Endothelial cell of hepatic sinusoid (primary cell): ENCODE measurements around the gene ERBB4.

Experiments
- in situ Hi-C: cut with HindIII; loops from 2 replicates; pipeline ENCODE4 v1.10.0; 2017; ENCODE audit warnings: low sequenced_read_pairs

ERBB4 gene

GRCh38 chr2:211942153-211942552, 596.4 kb downstream of the ERBB4 start:
- in situ Hi-C loops, result no loop called here

GRCh38 chr2:211941216-211941747, 597.3 kb downstream of the ERBB4 start:
- in situ Hi-C loops, result no loop called here

GRCh38 chr2:211939177-211939576, 599.4 kb downstream of the ERBB4 start:
- in situ Hi-C loops, result no loop called here

- in situ Hi-C loops, result no loop called here
These were observed 603.8 kb downstream of the ERBB4 start for GRCh38 chr2:211934811-211935210.

GRCh38 chr2:211931314-211931713, 607.3 kb downstream of the ERBB4 start:
- in situ Hi-C loops, result no loop called here

- in situ Hi-C loops, result no loop called here
These were observed 608.3 kb downstream of the ERBB4 start for GRCh38 chr2:211930331-211930730.

- in situ Hi-C loops, result no loop called here
These were observed 610.4 kb downstream of the ERBB4 start for GRCh38 chr2:211928201-211928600.

GRCh38 chr2:211923019-211923418, 615.6 kb downstream of the ERBB4 start:
- in situ Hi-C loops, result no loop called here

GRCh38 chr2:211903961-211904360, 634.6 kb downstream of the ERBB4 start:
- in situ Hi-C loops, result no loop called here

- in situ Hi-C loops, result no loop called here
These were observed 637.3 kb downstream of the ERBB4 start for GRCh38 chr2:211901226-211901846.

GRCh38 chr2:211900518-211900917, 638.1 kb downstream of the ERBB4 start:
- in situ Hi-C loops, result no loop called here

GRCh38 chr2:211900000-211900399, 638.6 kb downstream of the ERBB4 start:
- in situ Hi-C loops, result no loop called here

GRCh38 chr2:211898702-211899101, 639.9 kb downstream of the ERBB4 start:
- in situ Hi-C loops, result no loop called here

GRCh38 chr2:211881449-211881848, 657.2 kb downstream of the ERBB4 start:
- in situ Hi-C loops, result no loop called here

GRCh38 chr2:211879323-211879722, 659.3 kb downstream of the ERBB4 start:
- in situ Hi-C loops, result no loop called here

- in situ Hi-C loops, result no loop called here
These were observed 661.5 kb downstream of the ERBB4 start for GRCh38 chr2:211877061-211877460.

- in situ Hi-C loops, result no loop called here
These were observed 663.1 kb downstream of the ERBB4 start for GRCh38 chr2:211875488-211875887.

GRCh38 chr2:211868996-211869533, 669.5 kb downstream of the ERBB4 start:
- in situ Hi-C loops, result no loop called here

GRCh38 chr2:211867845-211868451, 670.7 kb downstream of the ERBB4 start:
- in situ Hi-C loops, result no loop called here

- in situ Hi-C loops, result no loop called here
These were observed 674.3 kb downstream of the ERBB4 start for GRCh38 chr2:211864328-211864727.

- in situ Hi-C loops, result no loop called here
These were observed 678.4 kb downstream of the ERBB4 start for GRCh38 chr2:211860224-211860623.

- in situ Hi-C loops, result no loop called here
These were observed 683.8 kb downstream of the ERBB4 start for GRCh38 chr2:211854832-211855231.
